GM23338 (cell line): ENCODE measurements around the gene SLC16A7. TPM values are rescaled to one million over a fixed set of nuclear protein-coding genes. Genes with fewer than 3 reads are reported as not detected.

Experiments
- ATAC-seq: fragments of 200-7000 bp; cut with Tn5 transposase; 3 replicates; pipeline ENCODE4 v1.9.1; 2020
- DNase-seq: peaks from one replicate; pipeline ENCODE4 v3.0.0-alpha.2; 2015; ENCODE audit warnings: low spot score
- H2AFZ ChIP-seq: fragments of 200-600 bp; sonication (generic); 2 replicates; pipeline ENCODE4 v1.8.0; 2016; ENCODE audit warnings: antibody characterized with exemption, mild to moderate bottlenecking, moderate library complexity
- H3F3A ChIP-seq: fragments of 200-600 bp; sonication (generic); replicated peaks from 2 replicates; pipeline ENCODE4 v1.8.0; 2017; ENCODE audit warnings: antibody characterized with exemption, mixed run types, low read depth
- H3K27ac ChIP-seq: fragments of 200-600 bp; sonication (generic); 2 replicates; pipeline ENCODE4 v1.6.1; 2016; ENCODE audit warnings: low read depth
- H3K27me3 ChIP-seq: fragments of 200-600 bp; sonication (generic); 2 replicates; pipeline ENCODE4 v1.8.0; 2016; ENCODE audit warnings: mild to moderate bottlenecking, mixed run types, moderate library complexity; ENCODE audit not compliant: insufficient read depth
- H3K36me3 ChIP-seq: fragments of 200-600 bp; sonication (generic); 2 replicates; pipeline ENCODE4 v1.8.0; 2016; ENCODE audit warnings: mild to moderate bottlenecking; ENCODE audit not compliant: insufficient read depth
- H3K4me1 ChIP-seq: fragments of 200-600 bp; sonication (generic); 2 replicates; pipeline ENCODE4 v1.8.0; 2016; ENCODE audit warnings: mild to moderate bottlenecking, moderate library complexity; ENCODE audit not compliant: insufficient read depth
- H3K4me2 ChIP-seq: fragments of 200-600 bp; sonication (generic); 2 replicates; pipeline ENCODE4 v1.7.1; 2017; ENCODE audit warnings: mixed run types
- H3K4me3 ChIP-seq: fragments of 200-600 bp; sonication (generic); 2 replicates; pipeline ENCODE4 v1.6.1; 2016; ENCODE audit warnings: mixed run types
- H3K79me2 ChIP-seq: fragments of 200-600 bp; sonication (generic); replicated peaks from 2 replicates; pipeline ENCODE4 v1.8.0; 2017; ENCODE audit warnings: mild to moderate bottlenecking; ENCODE audit not compliant: insufficient read depth
- H3K9me2 ChIP-seq: fragments of 200-600 bp; sonication (generic); 2 replicates; pipeline ENCODE4 v1.8.0; 2017; ENCODE audit not compliant: insufficient read depth
- H4K20me1 ChIP-seq: fragments of 200-600 bp; sonication (generic); replicated peaks from 2 replicates; pipeline ENCODE4 v1.8.0; 2017; ENCODE audit warnings: mild to moderate bottlenecking; ENCODE audit not compliant: insufficient read depth
- H3K27ac Mint-ChIP-seq: 2 replicates; pipeline ENCODE4 v1.8.0; 2020; ENCODE audit warnings: inconsistent platforms, mild to moderate bottlenecking, moderate library complexity, mixed read lengths
- H3K27me3 Mint-ChIP-seq: 3 replicates; pipeline ENCODE4 v1.8.0; 2022; ENCODE audit warnings: low read depth, mild to moderate bottlenecking, moderate library complexity, mixed read lengths, inconsistent platforms; ENCODE audit not compliant: insufficient read depth, poor library complexity
- H3K36me3 Mint-ChIP-seq: 3 replicates; pipeline ENCODE4 v1.8.0; 2021; ENCODE audit warnings: low read depth, mild to moderate bottlenecking, inconsistent platforms, moderate library complexity, mixed read lengths
- H3K4me1 Mint-ChIP-seq: 3 replicates; pipeline ENCODE4 v1.8.0; 2020; ENCODE audit warnings: mild to moderate bottlenecking, inconsistent platforms, mixed read lengths
- H3K4me3 Mint-ChIP-seq: 3 replicates; pipeline ENCODE4 v1.8.0; 2021; ENCODE audit warnings: moderate library complexity, mild to moderate bottlenecking, inconsistent platforms, mixed read lengths
- H3K9me3 Mint-ChIP-seq: 3 replicates; pipeline ENCODE4 v1.8.0; 2020; ENCODE audit warnings: moderate library complexity, mild to moderate bottlenecking, inconsistent platforms, mixed read lengths
- EZH2 ChIP-seq: fragments of 200-600 bp; sonication (generic); IDR thresholded peaks from one replicate; pipeline ENCODE4 v1.8.0; 2017; ENCODE audit warnings: antibody characterized with exemption, mild to moderate bottlenecking, low read depth; ENCODE audit not compliant: unreplicated experiment
- EZH2phosphoT487 ChIP-seq: fragments of 200-600 bp; sonication (generic); IDR thresholded peaks from one replicate; pipeline ENCODE4 v1.8.1; 2018; ENCODE audit warnings: antibody characterized with exemption; ENCODE audit not compliant: unreplicated experiment
- JUNB ChIP-seq: IDR thresholded peaks from one replicate; pipeline ENCODE4 v1.6.1; 2016; ENCODE audit warnings: antibody characterized with exemption; ENCODE audit not compliant: unreplicated experiment
- ZNF331 ChIP-seq: fragments of 250-450 bp; sonication (Bioruptor Pico); IDR thresholded peaks from 2 replicates; pipeline ENCODE4 v1.5.0; 2020; ENCODE audit warnings: low read depth, mild to moderate bottlenecking, moderate library complexity
- polyA plus RNA-seq: library from polyadenylated mRNA; unstranded; fragments of >200 nt; fragmentation: Nextera tagmentation; extraction: Ambion mirVana; gene quantifications from 2 replicates; pipeline ENCODE4 v1.2.1, GENCODE V29; 2016
- total RNA-seq: library from RNA; depleted of rRNA; stranded (reverse); fragments of >200 nt; shearing (Covaris generic); gene quantifications from 2 replicates; pipeline ENCODE4 v1.2.3, GENCODE V29; 2014
- TF ChIP-seq, protein P1 (sequence below), 2 experiments: fragments of 200-600 bp in 1 of 2; sonication (generic) in 1 of 2; conservative IDR thresholded peaks; 2 replicates each; pipeline versions ENCODE4 v1.5.1 to v1.6.1; 2016 to 2017; ENCODE audit warnings: antibody characterized with exemption in 2 of 2, low read depth in 2 of 2, mild to moderate bottlenecking in 2 of 2, moderate library complexity in 1 of 2
- TF ChIP-seq, protein P2 (sequence below): IDR thresholded peaks from one replicate; pipeline ENCODE4 v1.6.1; 2018; ENCODE audit warnings: antibody characterized with exemption; ENCODE audit not compliant: unreplicated experiment

The SLC16A7 gene
- total and polyA plus RNA-seq, 2 experiments from 2014 or later, result 2.8 to 4.3 TPM

DNA sequence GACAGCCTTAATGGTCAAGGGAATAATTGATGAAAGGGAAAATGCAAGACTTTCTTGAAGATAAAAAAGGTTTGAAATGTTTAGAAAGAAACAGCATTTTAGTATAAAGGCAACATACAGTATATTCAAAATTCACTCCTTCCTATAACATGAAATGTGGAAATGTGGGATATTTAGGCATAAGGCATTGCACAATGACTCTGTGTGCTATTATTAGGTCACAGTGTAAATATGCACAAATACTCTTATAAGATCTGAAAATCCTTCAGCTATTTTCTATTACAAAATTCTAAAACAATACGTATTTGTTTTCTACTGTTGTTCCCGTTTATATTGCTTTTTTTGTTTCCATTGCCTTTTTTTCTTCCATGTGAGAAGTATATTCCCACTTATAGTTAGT, 127.7 kb downstream of the SLC16A7 start (continued):
- TF ChIP-seq, protein P1, sequence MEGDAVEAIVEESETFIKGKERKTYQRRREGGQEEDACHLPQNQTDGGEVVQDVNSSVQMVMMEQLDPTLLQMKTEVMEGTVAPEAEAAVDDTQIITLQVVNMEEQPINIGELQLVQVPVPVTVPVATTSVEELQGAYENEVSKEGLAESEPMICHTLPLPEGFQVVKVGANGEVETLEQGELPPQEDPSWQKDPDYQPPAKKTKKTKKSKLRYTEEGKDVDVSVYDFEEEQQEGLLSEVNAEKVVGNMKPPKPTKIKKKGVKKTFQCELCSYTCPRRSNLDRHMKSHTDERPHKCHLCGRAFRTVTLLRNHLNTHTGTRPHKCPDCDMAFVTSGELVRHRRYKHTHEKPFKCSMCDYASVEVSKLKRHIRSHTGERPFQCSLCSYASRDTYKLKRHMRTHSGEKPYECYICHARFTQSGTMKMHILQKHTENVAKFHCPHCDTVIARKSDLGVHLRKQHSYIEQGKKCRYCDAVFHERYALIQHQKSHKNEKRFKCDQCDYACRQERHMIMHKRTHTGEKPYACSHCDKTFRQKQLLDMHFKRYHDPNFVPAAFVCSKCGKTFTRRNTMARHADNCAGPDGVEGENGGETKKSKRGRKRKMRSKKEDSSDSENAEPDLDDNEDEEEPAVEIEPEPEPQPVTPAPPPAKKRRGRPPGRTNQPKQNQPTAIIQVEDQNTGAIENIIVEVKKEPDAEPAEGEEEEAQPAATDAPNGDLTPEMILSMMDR (conservative IDR thresholded peaks at IDR 0.05; ENCODE audit: low read depth in 2 of 2), result no peak
- no peak for TF ChIP-seq EZH2phosphoT487

DNA sequence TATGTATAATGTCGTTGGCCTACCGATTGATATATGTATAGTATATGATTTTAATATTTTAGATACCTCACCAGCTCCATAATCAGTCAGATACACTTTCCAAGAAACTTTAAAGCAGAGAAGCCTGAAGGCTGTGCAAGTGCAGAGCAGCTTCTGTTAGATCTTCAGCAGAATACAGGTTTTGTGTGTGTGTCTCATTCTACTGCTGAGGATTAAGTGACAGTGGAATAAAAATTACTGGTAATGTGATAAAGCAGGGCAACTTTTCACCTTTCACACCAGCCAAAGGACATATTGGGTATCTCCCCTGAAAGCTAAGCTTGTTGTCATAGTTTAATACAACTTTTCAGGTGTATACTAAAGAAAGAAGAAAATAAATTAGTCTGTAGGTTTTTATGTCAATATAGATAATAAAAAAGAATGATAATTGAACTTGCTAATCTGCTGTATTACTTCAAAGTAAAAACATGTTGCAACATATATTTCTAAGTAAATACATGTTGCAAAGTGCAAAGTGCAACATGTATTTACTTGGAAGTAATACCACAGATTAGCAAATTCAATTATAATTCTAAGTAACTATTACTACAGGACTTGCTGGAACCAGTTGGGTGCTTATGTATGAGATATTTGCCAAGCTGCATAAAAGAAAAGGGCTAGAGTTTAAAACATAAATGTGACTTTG, 128.3 kb downstream of the SLC16A7 start:
- no peak overlapping the region for H3K27ac ChIP-seq
- TF ChIP-seq ZNF331 (CRISPR knock-in tag) (no peak), JUNB (no peak), EZH2phosphoT487 (no peak)
- TF ChIP-seq, protein P2, sequence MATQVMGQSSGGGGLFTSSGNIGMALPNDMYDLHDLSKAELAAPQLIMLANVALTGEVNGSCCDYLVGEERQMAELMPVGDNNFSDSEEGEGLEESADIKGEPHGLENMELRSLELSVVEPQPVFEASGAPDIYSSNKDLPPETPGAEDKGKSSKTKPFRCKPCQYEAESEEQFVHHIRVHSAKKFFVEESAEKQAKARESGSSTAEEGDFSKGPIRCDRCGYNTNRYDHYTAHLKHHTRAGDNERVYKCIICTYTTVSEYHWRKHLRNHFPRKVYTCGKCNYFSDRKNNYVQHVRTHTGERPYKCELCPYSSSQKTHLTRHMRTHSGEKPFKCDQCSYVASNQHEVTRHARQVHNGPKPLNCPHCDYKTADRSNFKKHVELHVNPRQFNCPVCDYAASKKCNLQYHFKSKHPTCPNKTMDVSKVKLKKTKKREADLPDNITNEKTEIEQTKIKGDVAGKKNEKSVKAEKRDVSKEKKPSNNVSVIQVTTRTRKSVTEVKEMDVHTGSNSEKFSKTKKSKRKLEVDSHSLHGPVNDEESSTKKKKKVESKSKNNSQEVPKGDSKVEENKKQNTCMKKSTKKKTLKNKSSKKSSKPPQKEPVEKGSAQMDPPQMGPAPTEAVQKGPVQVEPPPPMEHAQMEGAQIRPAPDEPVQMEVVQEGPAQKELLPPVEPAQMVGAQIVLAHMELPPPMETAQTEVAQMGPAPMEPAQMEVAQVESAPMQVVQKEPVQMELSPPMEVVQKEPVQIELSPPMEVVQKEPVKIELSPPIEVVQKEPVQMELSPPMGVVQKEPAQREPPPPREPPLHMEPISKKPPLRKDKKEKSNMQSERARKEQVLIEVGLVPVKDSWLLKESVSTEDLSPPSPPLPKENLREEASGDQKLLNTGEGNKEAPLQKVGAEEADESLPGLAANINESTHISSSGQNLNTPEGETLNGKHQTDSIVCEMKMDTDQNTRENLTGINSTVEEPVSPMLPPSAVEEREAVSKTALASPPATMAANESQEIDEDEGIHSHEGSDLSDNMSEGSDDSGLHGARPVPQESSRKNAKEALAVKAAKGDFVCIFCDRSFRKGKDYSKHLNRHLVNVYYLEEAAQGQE, result no peak
- H3K27me3 ChIP-seq, result no peaks in the 10 kb centered on the region
- H3K4me1 ChIP-seq, result no peaks in the 10 kb centered on the region
- Mint-ChIP-seq H3K27me3 (no peaks in the 10 kb centered on the region), H3K27ac (no peak overlapping the region), H3K4me3 (no peak overlapping the region), H3K4me1 (no peaks in the 10 kb centered on the region), H3K36me3 (no peaks in the 10 kb centered on the region), H3K9me3 (no peaks in the 10 kb centered on the region)
- no peaks in the 10 kb centered on the region for H3K36me3 ChIP-seq
- H2AFZ ChIP-seq, result no peak overlapping the region
- H3K9me2 ChIP-seq, result no peaks in the 10 kb centered on the region
- H3K79me2 ChIP-seq, result no peaks in the 10 kb centered on the region
- DNase-seq (no peak), ATAC-seq (no peak)
- H3K4me2 ChIP-seq, result no peak overlapping the region
- no peaks in the 10 kb centered on the region for H3F3A ChIP-seq
- no peaks in the 10 kb centered on the region for H4K20me1 ChIP-seq
- H3K4me3 ChIP-seq, result no peak overlapping the region

DNA sequence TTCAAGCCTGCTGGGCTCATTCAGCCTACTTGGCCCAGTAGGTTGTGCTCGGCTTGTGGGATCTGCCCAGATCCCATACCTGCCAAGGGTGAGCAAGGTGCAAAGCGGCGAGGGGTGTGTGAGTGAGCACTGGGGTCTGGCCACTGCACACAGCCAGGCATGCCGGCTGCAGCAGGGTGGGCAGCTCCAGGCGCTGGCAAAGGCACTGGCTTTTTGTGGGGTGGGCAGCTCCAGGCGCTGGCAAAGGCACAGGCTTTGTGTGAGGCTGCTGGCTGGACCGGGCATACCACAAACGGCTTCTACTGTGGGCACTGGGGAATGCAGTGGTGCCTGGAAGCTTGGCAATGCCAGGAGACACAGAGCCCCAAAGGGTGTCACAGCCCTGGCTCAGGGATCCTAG, 137.4 kb downstream of the SLC16A7 start:
- Mint-ChIP-seq H3K27me3 (no peaks in the 10 kb centered on the region), H3K36me3 (no peaks in the 10 kb centered on the region), H3K4me1 (peaks cover 4% of the 10 kb centered on the region; the same call in 2 of the 3 replicates), H3K4me3 (no peak overlapping the region), H3K9me3 (no peaks in the 10 kb centered on the region), H3K27ac (no peak overlapping the region)
- H3K4me3 ChIP-seq, result no peak overlapping the region
- H3K4me1 ChIP-seq, result 0 out of 2 replicates have a peak, but pooled peaks cover 5% of the 10 kb centered on the region
- H3K27ac ChIP-seq, result no peak overlapping the region
- no peaks in the 10 kb centered on the region for H3K9me2 ChIP-seq
- H3K36me3 ChIP-seq, result no peaks in the 10 kb centered on the region
- no peak for TF ChIP-seq EZH2
- TF ChIP-seq, protein P2, result no peak
- no peak overlapping the region for H3K4me2 ChIP-seq
- no peaks in the 10 kb centered on the region for H3F3A ChIP-seq
- ATAC-seq (no peak), DNase-seq (no peak)
- H4K20me1 ChIP-seq, result no peaks in the 10 kb centered on the region; the same call in 1 of the 2 replicates
- no peak overlapping the region for H2AFZ ChIP-seq
- H3K79me2 ChIP-seq, result no peaks in the 10 kb centered on the region
- no peaks in the 10 kb centered on the region for H3K27me3 ChIP-seq
